ENCODE data around the gene PCDH8. TPM values are rescaled to one million over a fixed set of nuclear protein-coding genes. Genes with fewer than 3 reads are reported as not detected.

The PCDH8 gene
- total RNA-seq, 1 donor from 2014 or later = 89.0 TPM

DNA sequence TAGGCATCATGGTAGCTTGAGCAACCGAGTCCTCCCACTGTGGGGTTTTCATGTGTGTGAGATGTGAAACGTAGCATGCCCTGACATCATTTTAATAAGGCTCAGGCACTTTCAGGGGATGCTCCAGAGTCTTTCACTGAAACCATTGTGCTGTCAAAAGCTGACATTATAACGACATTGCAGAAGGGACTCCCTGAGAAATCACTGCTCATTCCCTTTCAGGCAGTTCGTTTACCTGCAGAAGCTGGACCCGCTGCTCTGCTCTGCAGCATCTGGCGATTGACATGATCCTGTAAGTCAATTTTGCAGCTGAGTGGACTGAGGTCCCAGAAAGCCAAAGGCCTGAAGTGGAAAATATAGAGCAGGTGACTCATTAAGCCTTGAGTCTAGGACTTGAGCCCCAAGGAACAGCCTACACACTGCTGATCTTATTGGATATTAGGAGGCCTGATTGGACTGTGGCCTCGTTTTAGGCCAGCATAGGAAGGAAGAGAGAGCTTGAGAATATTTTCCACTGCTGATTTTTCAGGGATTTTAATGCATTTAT, 54.9 kb downstream of the PCDH8 start:
- H3K4me3 Mint-ChIP-seq (ENCODE audit: unreplicated experiment) = no peak overlapping the region
- no peaks in the 10 kb centered on the region for H3K4me1 Mint-ChIP-seq (ENCODE audit: low read depth, unreplicated experiment)
- no peak for DNase-seq
- no peaks in the 10 kb centered on the region for H3K36me3 Mint-ChIP-seq (ENCODE audit: unreplicated experiment)
- TF ChIP-seq CTCF (IDR thresholded peaks at IDR 0.05; ENCODE audit: partially characterized antibody, unreplicated experiment) = no peak
- peaks cover 10% of the 10 kb centered on the region for H3K27me3 Mint-ChIP-seq (ENCODE audit: unreplicated experiment)
- H3K27ac Mint-ChIP-seq (ENCODE audit: unreplicated experiment) = no peak overlapping the region
- H3K9me3 Mint-ChIP-seq (ENCODE audit: unreplicated experiment) = peaks cover 3% of the 10 kb centered on the region

Small RNA genes within 50 kb of the gene (microRNA-seq; reads per million reads assigned to microRNA genes)
- not detected for gene MIR759 (ENCODE audit: unreplicated experiment)

Other genes starting within 250 kb of the PCDH8 start
- 15.2 TPM for gene HNRNPA1L2, start 206.2 kb downstream of the PCDH8 start, total RNA-seq (ENCODE audit: unreplicated experiment)
- 57.9 TPM for gene SUGT1, start 195.8 kb downstream of the PCDH8 start, total RNA-seq (ENCODE audit: unreplicated experiment)
- gene CNMD, start 108.8 kb downstream of the PCDH8 start, total RNA-seq (ENCODE audit: unreplicated experiment) = 0.98 TPM
- 0.15 TPM for gene OLFM4, start 180.2 kb upstream of the PCDH8 start, total RNA-seq (ENCODE audit: unreplicated experiment)